HG03378 (cell line): Measurements from ENCODE around the gene ERG.

ENCODE experiments used
- ATAC-seq: cut with Tn5 transposase; IDR thresholded peaks from one replicate; pipeline ENCODE4 v1.9.1; 2021; ENCODE audit warnings: mild to moderate bottlenecking, moderate library complexity; ENCODE audit not compliant: unreplicated experiment

Gene ERG

DNA sequence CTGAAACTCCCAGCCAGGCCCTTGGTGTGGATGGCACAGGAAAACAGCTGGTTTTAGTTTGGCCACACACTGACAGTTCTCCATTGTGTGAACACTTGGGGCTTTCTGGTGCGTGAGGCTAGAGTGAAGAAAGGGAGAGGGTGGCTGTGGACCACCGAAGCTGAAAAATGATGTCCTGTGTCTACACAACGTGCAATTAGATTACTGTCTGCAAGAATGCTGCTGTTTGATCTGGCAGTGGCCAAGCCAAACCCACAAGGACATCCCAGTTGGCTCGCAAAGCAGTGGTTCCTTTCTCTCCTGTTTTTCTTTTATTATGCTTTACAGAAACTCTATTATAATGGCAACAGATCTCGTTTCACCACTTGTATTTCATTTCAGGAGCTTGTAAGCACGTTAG, 58.9 kb downstream of the ERG start:
- ATAC-seq: no peak

DNA sequence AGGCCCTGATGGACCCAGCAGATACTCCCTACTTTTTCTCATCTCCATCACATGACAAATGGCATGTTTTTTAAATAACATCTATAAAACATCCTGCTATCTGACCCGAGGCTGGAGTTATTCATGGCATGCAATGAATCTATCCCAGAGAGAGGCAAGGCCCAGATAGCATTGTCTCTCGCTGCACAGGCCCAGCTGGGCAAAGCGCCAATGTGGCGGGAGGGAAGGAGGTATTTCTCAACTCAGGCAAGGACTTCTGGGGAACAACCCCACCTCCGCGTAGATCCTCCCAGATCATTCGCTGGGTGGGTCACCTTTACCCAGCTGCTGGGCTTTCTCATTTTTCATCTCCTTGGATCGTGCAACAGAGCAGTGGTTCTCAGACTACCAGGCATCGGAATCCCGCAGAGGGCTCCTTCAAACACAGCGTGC, 59.8 kb downstream of the ERG start:
- no peak for ATAC-seq

DNA sequence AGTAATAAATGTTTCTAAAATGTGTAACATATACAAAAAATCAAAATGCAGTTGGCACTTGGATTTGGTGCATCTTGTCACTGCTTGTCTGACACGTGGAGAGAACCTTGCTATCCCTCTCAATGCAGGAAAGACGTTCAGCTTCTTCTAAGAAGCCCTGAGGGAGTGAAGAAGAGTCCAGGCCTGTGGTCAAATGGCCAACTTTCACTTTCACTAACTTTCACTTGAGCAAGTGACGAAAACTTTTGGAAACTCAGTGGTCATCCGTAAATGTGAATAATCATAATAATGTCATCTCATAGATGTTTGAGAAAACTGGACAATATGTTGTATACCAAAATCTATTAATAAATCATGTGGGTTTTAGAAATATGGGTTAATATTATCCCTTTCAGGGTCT, 61.9 kb downstream of the ERG start:
- ATAC-seq: no peak

GRCh38 chr21:38434913-38435533, 63.3 kb downstream of the ERG start:
- no peak for ATAC-seq

DNA sequence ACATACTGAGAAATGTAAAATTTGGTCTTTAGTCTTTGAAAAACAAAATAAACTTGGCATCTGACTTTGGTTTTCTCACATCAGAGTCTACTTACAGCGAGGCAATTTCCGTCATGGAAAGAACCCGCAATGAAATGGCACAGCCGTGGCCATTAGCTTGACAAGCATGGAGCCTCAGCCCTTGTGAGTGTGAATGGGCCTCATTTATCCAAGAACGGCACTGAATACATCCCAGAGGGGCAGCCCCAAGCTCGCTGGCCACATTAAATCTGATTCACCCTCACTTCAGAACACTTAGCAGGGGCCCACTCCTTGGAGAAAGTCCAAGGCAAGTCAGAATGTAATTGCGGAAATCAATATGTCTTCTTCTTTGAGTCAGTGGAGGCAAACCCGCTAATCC, 64.8 kb downstream of the ERG start:
- ATAC-seq: no peak

DNA sequence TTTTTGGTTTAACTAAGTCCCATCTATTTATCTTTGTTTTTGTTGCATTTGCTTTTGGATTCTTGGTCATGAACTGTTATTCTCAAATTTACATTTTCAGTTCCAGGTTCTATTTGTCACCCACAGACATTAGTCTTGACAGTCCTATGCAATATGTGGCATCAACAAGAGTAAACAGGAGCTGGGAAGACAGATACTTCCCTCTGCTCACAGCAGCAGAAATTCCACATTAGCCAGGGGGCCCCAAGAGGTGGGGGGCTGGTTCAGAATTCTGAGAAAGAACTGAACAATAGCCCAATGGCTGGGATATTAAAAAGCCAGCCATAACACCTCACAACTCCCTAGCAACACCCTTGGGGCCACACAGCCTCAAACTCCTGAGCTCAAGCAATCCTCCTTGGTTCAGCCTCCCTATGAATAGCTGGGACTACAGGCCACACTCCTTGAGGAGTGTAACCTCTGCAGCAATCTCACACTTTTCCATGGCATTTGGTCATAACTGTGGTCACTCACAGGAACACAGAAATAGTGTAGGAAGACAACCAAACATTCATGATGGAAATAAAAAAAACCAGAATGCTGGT, 67.8 kb downstream of the ERG start:
- no peak for ATAC-seq

DNA sequence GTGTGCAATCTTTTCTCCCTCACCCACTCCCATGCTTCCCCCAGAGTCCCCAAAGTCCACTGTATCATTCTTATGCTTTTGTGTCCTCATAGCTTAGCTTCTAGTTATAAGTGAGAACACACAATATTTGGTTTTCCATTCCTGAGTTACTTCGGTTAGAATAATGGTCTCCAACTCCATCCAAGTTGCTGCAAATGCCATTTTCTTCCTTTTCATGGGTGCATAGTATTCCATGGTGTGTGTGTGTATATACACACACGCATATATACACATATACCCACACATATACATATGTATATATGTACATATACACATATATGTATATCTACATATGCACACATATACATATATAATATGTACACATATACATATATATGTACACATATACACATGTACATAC, 69.3 kb downstream of the ERG start:
- no peak for ATAC-seq

GRCh38 chr21:38428211-38428610, 70.1 kb downstream of the ERG start:
- no peak for ATAC-seq

- no peak for ATAC-seq
Measured at GRCh38 chr21:38424305-38425019, 73.8 kb downstream of the ERG start.

DNA sequence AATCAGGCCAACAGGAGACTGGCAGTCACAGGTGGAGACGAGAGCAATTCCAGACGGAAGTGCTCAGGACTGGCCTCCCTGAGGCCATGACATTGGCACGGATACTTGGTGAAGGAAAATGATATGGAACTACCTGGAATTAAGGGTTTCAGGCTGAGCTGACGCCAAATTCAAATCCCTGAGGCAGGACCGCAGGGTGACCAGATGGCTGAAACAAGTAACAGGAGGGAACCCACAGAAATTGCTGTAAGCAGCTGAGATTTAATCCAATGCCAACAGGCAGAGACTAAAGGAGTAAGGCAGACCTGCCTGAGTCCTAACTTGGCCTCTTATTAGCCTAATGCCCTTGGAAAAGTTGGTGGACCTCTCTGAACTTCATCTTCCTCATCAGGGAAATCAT, 76.2 kb downstream of the ERG start:
- ATAC-seq: no peak

DNA sequence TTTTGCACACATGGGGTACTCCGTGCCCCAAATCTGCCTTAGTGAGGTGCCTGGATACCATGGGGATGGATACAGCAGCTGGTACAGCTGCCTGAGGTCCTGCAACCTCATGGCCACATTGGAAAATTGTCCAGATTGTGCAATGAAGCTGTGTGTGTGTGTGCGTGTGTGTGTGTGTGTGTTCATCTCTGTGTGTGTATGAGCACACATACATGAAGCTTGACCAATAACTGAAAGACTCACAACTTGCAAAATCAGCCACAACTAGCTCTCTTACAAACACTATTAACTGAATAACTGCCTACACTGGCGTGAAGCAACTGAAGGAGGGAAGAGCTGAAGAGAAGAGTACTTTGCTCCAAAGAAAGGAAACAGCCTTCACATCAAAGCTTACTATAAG, 78.1 kb downstream of the ERG start:
- no peak for ATAC-seq

DNA sequence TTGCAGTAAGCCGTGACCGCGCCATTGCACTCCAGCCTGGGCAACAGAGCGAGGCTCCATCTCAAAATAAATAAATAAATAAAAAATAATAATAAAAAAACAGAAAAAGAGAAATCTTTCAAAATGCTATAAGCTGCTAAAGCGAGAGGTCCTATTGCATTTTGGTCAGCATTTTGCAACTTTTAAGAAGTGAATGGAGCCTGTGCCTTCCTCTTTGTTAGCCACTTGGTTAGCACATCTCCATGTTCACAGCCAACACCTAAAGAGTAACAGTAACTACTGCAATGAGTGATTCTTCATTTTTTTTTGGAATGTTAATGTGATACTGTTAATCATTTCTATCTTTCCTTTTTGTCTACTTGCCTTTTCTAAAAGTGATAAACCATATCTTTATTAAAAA, 80.6 kb downstream of the ERG start:
- no peak for ATAC-seq

- no peak for ATAC-seq
Measured at GRCh38 chr21:38416791-38417190, 81.5 kb downstream of the ERG start.

DNA sequence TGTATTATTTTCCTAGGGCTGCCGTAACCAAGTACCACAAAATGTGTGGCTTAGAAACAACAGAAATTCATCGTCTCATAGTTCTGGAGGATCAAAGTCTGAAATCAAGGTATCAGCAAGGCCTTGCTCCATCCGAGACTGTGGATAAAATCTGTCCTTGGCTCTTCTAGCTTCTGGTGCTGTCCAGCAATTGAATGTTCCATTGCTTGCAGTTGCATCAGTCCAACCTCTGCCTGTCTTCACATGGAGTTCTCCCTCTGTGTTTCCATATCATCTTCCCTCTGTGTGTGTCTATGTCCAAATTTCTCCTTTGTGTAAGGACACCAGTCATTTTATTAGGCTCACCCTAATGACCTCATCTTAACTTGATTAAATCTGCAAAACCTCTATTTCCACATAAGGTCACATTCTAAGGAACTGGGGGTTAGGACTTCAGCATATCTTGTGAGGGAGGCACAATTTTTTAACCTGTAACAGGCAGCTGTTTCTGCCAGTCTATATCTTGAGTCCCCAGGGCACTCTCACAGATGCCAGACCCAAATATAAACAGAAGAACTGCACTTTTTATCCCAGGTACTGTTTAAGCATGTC, 84.2 kb downstream of the ERG start:
- ATAC-seq: no peak

- no peak for ATAC-seq
Measured at GRCh38 chr21:38410466-38410865, 87.8 kb downstream of the ERG start.

DNA sequence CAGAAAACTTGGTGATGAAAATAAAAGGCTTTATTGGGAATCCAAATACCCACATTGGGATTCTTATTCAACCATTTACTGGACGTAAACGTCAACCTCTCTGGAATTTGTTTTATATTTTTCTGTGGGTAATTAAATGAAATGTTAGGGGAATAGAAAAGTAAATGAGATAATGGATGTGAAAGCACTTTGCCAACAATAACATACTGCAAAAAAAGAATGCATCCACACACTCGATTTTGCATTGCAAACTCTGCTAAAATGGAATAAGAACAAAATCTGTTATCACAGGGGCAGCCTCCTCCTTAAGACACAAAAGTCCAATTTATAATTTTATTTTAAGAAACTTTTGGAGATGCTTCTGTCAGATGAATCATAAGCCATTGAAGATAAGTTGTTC, 88.4 kb downstream of the ERG start:
- no peak for ATAC-seq

- ATAC-seq: no peak
Measured at GRCh38 chr21:38404177-38404576, 94.1 kb downstream of the ERG start.

DNA sequence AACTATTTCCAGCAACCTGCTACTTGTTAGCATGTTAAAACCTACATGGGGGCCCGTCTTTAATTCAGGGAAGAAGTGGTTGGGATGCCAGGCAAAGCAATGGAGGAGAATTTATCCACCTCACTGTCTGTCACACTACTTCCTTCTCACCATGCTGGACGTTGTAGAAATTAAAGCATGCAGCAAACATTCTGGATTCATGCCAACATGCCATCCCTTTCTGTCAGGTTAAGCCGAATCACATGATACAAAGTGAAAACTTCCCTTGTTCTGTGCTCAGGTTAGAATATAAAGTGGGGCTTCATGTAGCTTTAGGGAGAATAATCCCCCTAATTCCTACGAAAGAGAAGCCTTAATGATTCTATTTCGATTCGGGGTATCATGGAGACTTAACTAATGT, 95.5 kb downstream of the ERG start:
- ATAC-seq: no peak

DNA sequence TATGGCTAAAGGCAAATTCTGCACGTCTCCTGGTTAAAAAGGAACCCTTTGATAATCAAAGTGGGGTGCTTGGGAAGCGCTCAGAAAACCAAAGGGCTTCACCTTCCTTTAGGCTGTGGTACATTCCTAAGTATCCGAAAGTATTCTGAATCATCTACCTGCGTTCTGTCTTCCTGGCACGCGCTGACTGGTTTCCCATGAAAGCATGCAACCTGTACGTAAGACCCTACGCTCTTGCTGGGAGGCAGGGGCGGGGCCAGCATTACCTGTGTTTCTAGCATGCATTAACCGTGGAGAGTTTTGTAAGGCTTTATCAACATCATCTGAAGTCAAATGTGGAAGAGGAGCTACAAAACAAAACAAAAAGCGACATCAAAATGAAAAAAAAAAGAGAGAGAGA, 96.0 kb downstream of the ERG start:
- ATAC-seq: no peak

- no peak for ATAC-seq
Measured at GRCh38 chr21:38401191-38401926, 96.9 kb downstream of the ERG start.

- no peak for ATAC-seq
Measured at GRCh38 chr21:38400195-38400919, 97.9 kb downstream of the ERG start.
